Kidney (tissue), 14 donors: ENCODE data around the gene CDH13. TPM values are rescaled to one million over a fixed set of nuclear protein-coding genes. Genes with fewer than 3 reads are reported as not detected.
A peak's percentile ranks its signal among the peaks of the same experiment; 100 is the strongest.

Source experiments
- DNase-seq, 5 donors: peaks; one replicate each; pipeline ENCODE4 v3.0.0-alpha.2; 2013 to 2020
- FAIRE-seq: peaks from 2 replicates; lab custom pipeline; 2012; peaks lifted over from hg19 to GRCh38; lab: Jason Lieb, UNC
- H3K27ac ChIP-seq, 2 donors: one replicate each; pipeline ENCODE4 v1.7.0; 2013; ENCODE audit warnings: low read depth in 2 of 2, low read length in 2 of 2, inconsistent platforms in 1 of 2
- H3K27me3 ChIP-seq: one replicate; pipeline ENCODE4 v1.7.1; 2013; ENCODE audit warnings: low read length, inconsistent platforms; ENCODE audit not compliant: control insufficient read depth, insufficient read depth
- H3K36me3 ChIP-seq, 3 donors: one replicate each; pipeline versions ENCODE4 v1.7.0 to v1.7.1; 2013; ENCODE audit warnings: low read length in 3 of 3, control low read depth in 1 of 3, inconsistent platforms in 1 of 3; ENCODE audit not compliant: insufficient read depth in 3 of 3, control insufficient read depth in 2 of 3
- H3K4me1 ChIP-seq, 3 donors: one replicate each; pipeline versions ENCODE4 v1.7.0 to v1.7.1; 2013; ENCODE audit warnings: low read length in 3 of 3, inconsistent platforms in 1 of 3, low read depth in 1 of 3; ENCODE audit not compliant: control insufficient read depth in 2 of 3, insufficient read depth in 2 of 3
- H3K4me3 ChIP-seq, 3 donors: one replicate each; pipeline versions ENCODE4 v1.7.0 to v1.8.1; 2013; ENCODE audit warnings: low read length in 3 of 3, control low read depth in 1 of 3, inconsistent platforms in 1 of 3
- H3K9ac ChIP-seq, 3 donors: one replicate each; pipeline versions ENCODE4 v1.7.0 to v1.7.1; 2013; ENCODE audit warnings: low read length in 3 of 3, control low read depth in 1 of 3, inconsistent platforms in 1 of 3
- H3K9me3 ChIP-seq, 3 donors: one replicate each; pipeline versions ENCODE4 v1.7.0 to v1.7.1; 2013; ENCODE audit warnings: low read length in 3 of 3, control low read depth in 1 of 3, inconsistent platforms in 1 of 3; ENCODE audit not compliant: control insufficient read depth in 2 of 3, insufficient read depth in 1 of 3
- CTCF ChIP-seq: IDR thresholded peaks from 3 replicates; pipeline ENCODE4 v1.5.1; 2012; ENCODE audit warnings: mild to moderate bottlenecking, moderate library complexity, borderline replicate concordance; ENCODE audit not compliant: insufficient read depth; ENCODE audit errors: extremely low read depth
- intact Hi-C: fragments of 100-400 bp; cut with DNase I; formaldehyde crosslinking; loops from one replicate; pipeline ENCODE4 v1.11.1; 2022
- polyA plus RNA-seq: library from polyadenylated mRNA; stranded (reverse); fragments of 350-450 nt; fragmentation: Illumina TruSeq; extraction: RNeasy Lipid Tissue Mini Kit (QIAGEN cat#74804); gene quantifications from one replicate; pipeline ENCODE4 v1.2.3, GENCODE V29; 2014; ENCODE audit warnings: low read depth, low replicate concordance; ENCODE audit not compliant: insufficient read depth
- total RNA-seq: library from RNA; stranded (reverse); fragmentation: NEBNext Ultra II Directional; extraction: Animal tissue kit (Norgen Biotek cat#: 25700); gene quantifications from one replicate; pipeline ENCODE4 v1.2.1, GENCODE V29; 2021
- donor health status: control.
- donor health status: control.
- donor health status: control.
- donor health status: control.
- donor health status: control.
- donor health status: DM: yes; HTN: yes; CAD: no.
- donor health status: Normal renal cell carcinoma (clear cell type).

The CDH13 gene
- total and polyA plus RNA-seq, 2 donors from 2014 or later = 4.8 to 13.8 TPM

GRCh38 chr16:83481589-83481988, 854.8 kb downstream of the CDH13 start:
- Histone ChIP-seq H3K9me3 (no peaks in the 10 kb centered on the region), H3K4me1 (no peaks in the 10 kb centered on the region), H3K4me3 (no peak overlapping the region), H3K27ac (no peak overlapping the region), H3K27me3 (no peaks in the 10 kb centered on the region), H3K9ac (no peak overlapping the region), H3K36me3 (no peaks in the 10 kb centered on the region)
- peak in 1 of 5 donors; percentile 2 for DNase-seq
- FAIRE-seq = no peak
- TF ChIP-seq CTCF = no peak
- intact Hi-C loops = no loop called here

DNA sequence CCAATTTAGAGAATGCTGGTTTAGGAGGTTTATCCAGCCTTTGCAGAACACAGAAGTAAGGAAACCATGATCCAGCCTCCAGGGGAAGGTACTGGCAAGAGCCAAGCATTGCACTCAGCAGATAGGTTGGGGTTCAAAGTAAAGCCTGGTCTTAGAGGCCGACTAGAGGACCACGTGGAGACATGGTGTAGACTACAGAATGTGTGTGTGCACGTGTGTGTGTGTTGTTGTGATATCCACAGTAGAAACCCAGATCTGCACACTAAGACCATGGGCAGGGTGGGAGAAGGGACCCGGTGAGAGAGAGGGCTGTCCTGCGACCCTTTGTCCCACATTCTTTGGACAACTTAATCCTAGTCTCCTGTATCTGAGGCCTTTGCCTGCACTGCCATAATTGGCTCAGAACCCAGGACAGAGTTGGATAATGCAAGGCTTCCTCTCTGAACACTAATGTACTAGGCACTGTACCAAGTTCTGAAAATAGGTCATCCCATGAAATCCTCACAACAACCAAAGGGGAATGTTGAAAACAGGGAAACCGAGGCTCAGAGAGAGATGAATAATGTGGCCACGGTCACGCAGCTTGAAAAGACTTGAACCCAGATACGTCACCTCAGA, 855.9 kb downstream of the CDH13 start:
- H3K4me3 ChIP-seq = no peak overlapping the region
- DNase-seq = no peak
- H3K4me1 ChIP-seq = no peaks in the 10 kb centered on the region
- H3K36me3 ChIP-seq = no peaks in the 10 kb centered on the region
- FAIRE-seq = no peak
- no peak overlapping the region for H3K27ac ChIP-seq
- H3K9me3 ChIP-seq = no peaks in the 10 kb centered on the region
- no peak overlapping the region for H3K9ac ChIP-seq
- no peaks in the 10 kb centered on the region for H3K27me3 ChIP-seq
- intact Hi-C loops = no loop called here
- TF ChIP-seq CTCF = no peak

DNA sequence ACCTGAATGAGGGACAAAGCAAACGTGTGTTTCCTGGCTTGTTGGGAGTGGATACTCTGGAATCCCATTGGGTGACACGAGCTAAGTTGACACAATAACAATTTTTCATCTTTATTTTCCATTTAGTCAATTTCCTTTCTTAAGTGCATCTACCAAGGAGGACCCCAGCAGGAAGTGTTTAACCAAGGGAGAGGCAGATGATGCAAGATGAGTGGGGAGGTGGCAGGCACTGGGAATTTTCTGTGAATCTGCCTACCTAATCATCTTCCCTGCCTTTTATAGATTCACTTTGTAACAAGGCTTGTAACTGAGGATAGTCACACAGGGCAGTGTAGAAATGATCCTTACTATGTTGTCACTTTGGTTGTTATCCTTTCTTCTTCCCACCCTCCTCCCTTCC, 863.3 kb downstream of the CDH13 start:
- H3K27ac ChIP-seq = no peak overlapping the region
- FAIRE-seq (no peak), DNase-seq (no peak)
- no peaks in the 10 kb centered on the region for H3K9me3 ChIP-seq
- no peaks in the 10 kb centered on the region for H3K4me1 ChIP-seq
- intact Hi-C loops = no loop called here
- H3K27me3 ChIP-seq = no peaks in the 10 kb centered on the region
- no peaks in the 10 kb centered on the region for H3K36me3 ChIP-seq
- no peak overlapping the region for H3K9ac ChIP-seq
- H3K4me3 ChIP-seq = no peak overlapping the region
- TF ChIP-seq CTCF = no peak

DNA sequence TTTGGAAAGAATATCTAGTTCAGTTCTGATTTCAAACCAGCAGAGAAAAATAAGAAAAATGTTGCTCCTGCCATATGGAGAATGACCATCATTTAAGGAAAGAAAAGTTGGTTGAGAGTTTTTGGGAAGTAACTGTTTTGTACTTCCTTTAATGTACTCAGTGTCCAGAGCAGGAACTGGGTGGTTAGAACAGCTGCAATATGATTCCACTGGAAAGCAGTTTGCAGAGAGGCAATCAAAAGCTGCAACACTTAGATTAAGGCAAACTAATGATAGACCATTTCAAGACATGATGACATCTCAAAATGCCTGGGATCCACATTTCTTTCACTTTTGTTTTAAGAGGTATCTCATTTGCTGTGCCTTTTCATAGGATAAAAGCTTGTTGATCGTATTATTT, 867.7 kb downstream of the CDH13 start:
- no peak for FAIRE-seq
- intact Hi-C loops = no loop called here
- TF ChIP-seq CTCF = no peak

More for the DNA sequence above, 867.7 kb downstream of the CDH13 start:
- no peaks in the 10 kb centered on the region for H3K4me1 ChIP-seq
- DNase-seq = no peak
- no peak overlapping the region for H3K4me3 ChIP-seq
- no peaks in the 10 kb centered on the region for H3K9me3 ChIP-seq
- no peak overlapping the region for H3K9ac ChIP-seq
- no peaks in the 10 kb centered on the region for H3K27me3 ChIP-seq
- H3K27ac ChIP-seq = no peak overlapping the region
- H3K36me3 ChIP-seq = no peaks in the 10 kb centered on the region
